Hepatic stellate cell (primary cell): Measurements from ENCODE around the gene PITPNM3.
A peak's percentile ranks its signal among the peaks of the same experiment; 100 is the strongest.

Experiments used
- DNase-seq: peaks from one replicate; pipeline ENCODE4 v3.0.0; 2011; ENCODE audit warnings: low spot score

The PITPNM3 gene

DNA sequence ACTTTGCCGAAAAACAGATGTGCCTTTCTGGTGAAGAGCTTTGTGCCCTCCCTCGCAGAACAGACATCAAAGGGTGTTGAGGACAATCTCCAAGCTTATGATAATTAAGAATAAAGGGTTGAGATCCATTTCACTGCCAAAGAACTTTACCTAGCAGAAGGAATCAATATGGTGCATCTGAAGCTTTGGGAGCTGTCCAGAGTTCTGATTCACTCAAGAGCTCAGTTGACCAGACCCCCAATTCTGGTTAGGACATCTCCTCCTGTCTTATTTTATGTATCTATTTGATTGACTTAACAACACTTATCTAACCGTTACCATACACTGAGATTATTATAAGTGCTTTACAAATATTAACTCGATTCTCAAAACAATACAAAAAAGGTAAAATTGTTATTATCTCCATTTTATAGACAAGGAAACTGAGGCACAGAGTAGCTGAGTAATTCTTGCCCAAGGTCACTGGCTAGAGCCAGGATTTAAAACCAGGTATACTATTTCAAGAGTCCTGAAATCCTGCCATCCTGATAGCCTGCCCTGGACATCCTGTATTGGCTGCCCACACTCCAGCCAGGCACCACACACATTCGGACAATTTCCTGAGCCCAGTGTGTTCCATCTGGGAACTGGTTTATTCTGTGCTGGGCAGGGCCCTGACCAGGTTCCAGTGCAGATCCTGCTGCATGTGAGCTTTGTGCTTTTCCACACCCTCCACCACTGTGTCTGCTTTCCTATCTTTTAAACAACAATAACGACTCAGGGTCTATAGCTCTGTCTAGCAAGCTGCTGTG is 29.8 kb downstream of the PITPNM3 start:
- no peak for DNase-seq

GRCh38 chr17:6525731-6526130 is 30.6 kb downstream of the PITPNM3 start:
- no peak for DNase-seq

GRCh38 chr17:6525141-6525540 is 31.2 kb downstream of the PITPNM3 start:
- DNase-seq = no peak

- DNase-seq = no peak
Measured at GRCh38 chr17:6524520-6524919, 31.8 kb downstream of the PITPNM3 start.

DNA sequence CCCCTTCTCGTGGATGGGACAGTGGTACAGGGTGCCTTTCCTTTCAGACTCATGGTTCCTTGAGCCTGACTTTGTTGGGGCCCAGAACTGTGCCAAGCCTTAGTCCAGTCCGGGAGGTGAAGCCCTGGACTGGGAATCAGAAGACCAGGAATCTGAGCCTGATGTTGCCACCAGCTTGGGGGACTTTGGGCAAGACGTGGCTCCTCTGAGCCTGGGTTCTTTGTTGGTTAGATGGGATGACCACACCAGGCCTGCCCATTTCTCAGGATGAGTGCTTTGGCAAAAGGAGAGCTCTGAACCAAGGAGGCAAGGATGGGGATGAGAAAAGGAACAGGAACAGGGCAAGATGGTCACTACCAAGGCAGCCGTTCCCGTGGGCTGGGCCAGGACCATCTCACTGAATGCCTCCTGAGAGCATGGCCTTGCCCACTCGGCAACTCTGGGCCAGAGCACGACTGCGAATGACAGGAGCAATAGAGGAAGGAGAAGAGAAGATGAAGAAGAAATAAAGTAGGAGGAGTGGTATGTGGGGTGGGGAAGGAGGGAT is 32.5 kb downstream of the PITPNM3 start:
- no peak for DNase-seq

DNA sequence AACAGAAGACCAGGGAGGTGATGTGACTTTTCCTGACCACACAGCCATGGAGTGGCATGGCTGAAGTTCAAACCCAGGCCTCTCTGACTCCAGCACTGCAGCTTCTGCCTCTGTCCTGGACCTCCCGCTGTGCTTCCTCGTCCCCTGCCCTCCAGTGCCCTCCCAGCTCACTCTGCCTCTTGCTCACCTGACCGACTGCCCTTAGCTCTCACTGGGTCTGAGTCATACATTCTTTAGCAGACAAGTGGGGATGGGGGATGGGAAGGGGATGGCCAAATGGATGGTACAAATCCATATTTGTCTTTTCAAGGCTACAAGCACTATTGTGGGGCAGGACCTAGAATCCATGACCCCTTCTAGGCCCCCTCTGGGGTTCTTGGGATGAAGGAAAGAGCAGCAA is 33.0 kb downstream of the PITPNM3 start:
- DNase-seq = no peak

- no peak for DNase-seq
Measured at GRCh38 chr17:6521586-6521985, 34.8 kb downstream of the PITPNM3 start.

DNA sequence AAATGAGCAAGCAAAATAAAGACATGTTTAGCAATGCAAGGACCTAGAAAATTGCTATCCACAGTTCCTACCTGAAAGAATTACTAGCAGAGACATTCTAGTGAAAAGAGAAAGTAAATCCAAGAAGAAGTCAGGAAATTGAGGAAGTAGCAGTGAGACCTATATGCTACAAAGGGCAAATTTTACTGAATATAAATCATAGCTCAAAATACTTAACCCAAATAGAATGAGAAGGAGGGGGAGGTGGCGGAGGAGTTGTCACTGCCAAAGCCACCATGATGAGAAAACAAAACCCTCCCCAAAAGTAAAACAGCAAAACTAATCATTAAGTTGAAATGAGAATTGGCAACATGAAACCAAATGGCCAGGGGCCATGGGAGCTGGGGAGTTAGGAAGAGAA is 39.3 kb downstream of the PITPNM3 start:
- no peak for DNase-seq

DNA sequence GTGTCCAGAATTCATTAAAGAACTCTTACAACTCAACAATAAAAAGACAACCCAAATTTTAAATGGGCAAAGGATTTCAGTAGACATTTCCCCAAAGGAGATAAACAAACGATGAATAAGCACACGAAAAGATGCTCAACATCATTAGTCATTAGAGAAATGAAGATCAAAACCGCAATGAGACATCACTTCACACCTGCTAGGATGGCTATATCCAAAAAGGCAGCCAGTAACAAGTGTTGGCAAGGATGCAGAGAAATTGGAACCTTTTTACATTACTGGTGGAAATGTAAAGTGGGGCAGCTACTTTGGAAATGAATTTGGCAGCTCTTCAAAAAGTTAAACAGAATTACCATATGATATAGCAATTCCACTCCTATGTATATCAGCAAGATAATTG is 42.0 kb downstream of the PITPNM3 start:
- no peak for DNase-seq

GRCh38 chr17:6512552-6512951 is 43.8 kb downstream of the PITPNM3 start:
- DNase-seq = no peak

DNA sequence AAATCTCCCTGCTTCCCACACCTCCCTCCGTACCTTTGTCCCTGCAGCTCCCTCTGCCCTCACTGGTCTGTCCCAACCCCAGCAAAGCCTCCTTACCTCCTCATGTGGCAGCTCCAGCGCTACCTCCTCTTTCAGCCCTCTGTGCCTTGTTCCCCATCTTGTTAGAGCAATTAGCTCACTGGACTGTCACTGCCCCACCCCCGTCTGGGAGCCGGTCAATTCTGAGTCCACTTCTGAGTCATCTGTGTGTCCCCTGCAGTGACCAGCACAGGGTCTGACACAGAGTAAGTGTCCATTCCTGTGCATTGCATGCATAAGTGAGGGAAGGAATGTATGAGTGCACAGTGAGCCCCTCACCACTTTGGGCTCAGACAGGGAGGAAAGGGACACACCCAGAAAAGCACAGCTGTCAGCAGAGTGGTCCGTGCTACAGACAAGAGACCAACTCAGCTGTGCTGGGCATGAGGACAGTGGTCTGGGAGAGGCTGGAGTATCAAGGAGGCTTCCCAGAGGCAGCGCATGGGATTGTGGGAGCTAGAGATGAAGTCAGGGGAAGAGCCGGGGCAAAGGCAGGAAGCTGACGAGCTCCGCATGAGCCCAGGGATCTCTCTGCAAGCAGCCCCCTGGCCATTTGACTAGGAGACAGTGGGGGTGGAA is 45.9 kb downstream of the PITPNM3 start:
- DNase-seq = peak; percentile 66

- no peak for DNase-seq
Measured at GRCh38 chr17:6509921-6510320, 46.4 kb downstream of the PITPNM3 start.

- no peak for DNase-seq
Measured at GRCh38 chr17:6509031-6509771, 47.2 kb downstream of the PITPNM3 start.

- no peak for DNase-seq
Measured at GRCh38 chr17:6508519-6509030, 47.8 kb downstream of the PITPNM3 start.

DNA sequence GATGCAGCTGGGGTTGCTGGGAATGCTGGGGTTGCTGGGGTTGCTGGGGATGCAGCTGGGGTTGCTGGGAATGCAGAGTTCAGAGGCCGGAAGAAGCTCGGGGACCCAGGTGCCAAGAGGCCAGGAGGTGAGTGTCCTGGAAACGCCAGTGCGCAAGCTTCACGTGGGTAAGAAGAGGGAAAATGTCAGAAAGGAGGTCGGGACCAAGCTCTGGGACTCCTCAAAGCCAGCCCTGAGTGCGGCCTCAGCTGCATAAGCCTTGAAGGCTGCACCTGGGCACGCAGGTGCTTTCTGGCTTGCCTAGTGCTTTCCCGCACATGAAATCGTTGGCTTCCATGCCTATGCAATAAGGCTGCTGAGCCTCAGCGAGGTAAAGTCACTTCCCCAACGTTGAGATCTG is 48.3 kb downstream of the PITPNM3 start:
- DNase-seq = no peak

DNA sequence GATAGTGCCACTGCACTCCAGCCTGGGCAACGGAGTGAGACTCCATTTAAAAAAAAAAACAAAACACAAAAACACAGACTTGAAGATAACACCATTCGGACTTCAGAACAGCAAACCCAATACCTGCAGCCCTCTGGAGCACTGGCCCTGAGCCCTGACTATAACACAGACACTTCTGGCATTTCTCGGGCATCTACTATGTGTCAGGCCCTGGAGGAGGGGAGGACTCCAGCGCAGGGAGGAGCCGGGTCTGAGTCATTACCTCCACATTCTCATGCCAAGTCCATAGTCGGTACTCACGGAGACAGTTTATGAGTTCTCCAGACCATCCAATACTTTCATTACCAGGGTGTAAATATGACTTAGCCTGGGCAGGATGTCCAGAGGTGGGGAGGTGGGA is 48.8 kb downstream of the PITPNM3 start:
- DNase-seq = peak; percentile 94

- DNase-seq = peak; percentile 38
Measured at GRCh38 chr17:6506679-6507231, 49.6 kb downstream of the PITPNM3 start.

- peak; percentile 46 for DNase-seq
Measured at GRCh38 chr17:6505425-6506142, 50.8 kb downstream of the PITPNM3 start.

GRCh38 chr17:6503641-6504195 is 52.6 kb downstream of the PITPNM3 start:
- DNase-seq = no peak

DNA sequence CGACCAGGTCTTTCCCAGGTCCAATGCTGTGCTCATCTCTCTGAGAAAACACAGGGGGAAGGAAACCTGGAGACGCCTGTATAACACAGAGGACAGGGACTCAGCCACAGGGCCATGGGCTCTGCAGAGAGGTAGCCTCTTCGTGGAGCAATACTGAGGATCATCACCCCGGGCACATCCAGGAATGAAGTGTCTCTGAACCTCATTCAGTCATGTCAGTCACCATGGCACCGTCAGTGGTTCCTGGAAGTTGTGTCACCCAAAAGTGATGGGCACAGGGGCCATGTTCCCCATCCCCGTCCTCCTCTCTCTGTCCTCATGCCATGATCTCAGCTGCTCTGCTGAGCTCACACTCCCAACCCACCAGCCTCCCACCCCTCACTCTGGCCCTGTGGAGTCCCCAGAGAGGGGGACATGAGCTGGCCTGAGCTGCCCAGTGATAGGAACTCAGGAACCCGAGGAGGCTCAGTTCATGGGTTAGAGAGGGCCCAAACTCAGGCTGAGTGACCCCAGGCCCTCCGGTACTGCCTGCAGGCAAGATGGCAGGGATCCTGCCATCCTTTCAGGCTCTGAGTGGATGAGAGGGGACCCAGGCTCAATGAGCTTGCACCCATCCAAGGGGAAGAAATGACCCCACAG is 53.4 kb downstream of the PITPNM3 start:
- DNase-seq = no peak

GRCh38 chr17:6502142-6502541 is 54.2 kb downstream of the PITPNM3 start:
- DNase-seq = no peak
